NT2/D1 (cell line): ENCODE measurements around the gene MAP2K7.

Experiments used
- DNase-seq: peaks from one replicate; pipeline ENCODE4 v3.0.0-alpha.2; 2011; ENCODE audit warnings: low read depth, low spot score
- H3K27me3 ChIP-seq: 2 replicates; pipeline ENCODE4 v1.6.0; 2011; ENCODE audit warnings: mild to moderate bottlenecking; ENCODE audit not compliant: insufficient read length, insufficient read depth
- H3K36me3 ChIP-seq: 2 replicates; pipeline ENCODE4 v1.6.1; 2011; ENCODE audit warnings: mild to moderate bottlenecking, low read length, mixed read lengths; ENCODE audit not compliant: insufficient read depth, insufficient read length
- H3K4me1 ChIP-seq: 2 replicates; pipeline ENCODE4 v1.5.1; 2011; ENCODE audit not compliant: insufficient read depth, insufficient read length
- H3K4me3 ChIP-seq: 2 replicates; pipeline ENCODE4 v1.5.1; 2011; ENCODE audit warnings: low read depth; ENCODE audit not compliant: insufficient read length
- H3K9ac ChIP-seq: 2 replicates; pipeline ENCODE4 v1.6.0; 2011; ENCODE audit warnings: low read depth; ENCODE audit not compliant: insufficient read length
- H3K9me3 ChIP-seq: 2 replicates; pipeline ENCODE4 v1.5.1; 2011; ENCODE audit warnings: mild to moderate bottlenecking, low read length; ENCODE audit not compliant: insufficient read depth
- SUZ12 ChIP-seq: IDR thresholded peaks from 2 replicates; pipeline ENCODE4 v1.6.1; 2011; ENCODE audit not compliant: insufficient read length, insufficient read depth; ENCODE audit errors: extremely low read depth
- YY1 ChIP-seq: IDR thresholded peaks from 2 replicates; pipeline ENCODE4 v1.6.1; 2011; ENCODE audit not compliant: insufficient read length, insufficient read depth
- ZNF274 ChIP-seq: IDR thresholded peaks from 2 replicates; pipeline ENCODE4 v1.6.1; 2011; ENCODE audit warnings: mild to moderate bottlenecking, low read depth, low read length

Gene MAP2K7

DNA sequence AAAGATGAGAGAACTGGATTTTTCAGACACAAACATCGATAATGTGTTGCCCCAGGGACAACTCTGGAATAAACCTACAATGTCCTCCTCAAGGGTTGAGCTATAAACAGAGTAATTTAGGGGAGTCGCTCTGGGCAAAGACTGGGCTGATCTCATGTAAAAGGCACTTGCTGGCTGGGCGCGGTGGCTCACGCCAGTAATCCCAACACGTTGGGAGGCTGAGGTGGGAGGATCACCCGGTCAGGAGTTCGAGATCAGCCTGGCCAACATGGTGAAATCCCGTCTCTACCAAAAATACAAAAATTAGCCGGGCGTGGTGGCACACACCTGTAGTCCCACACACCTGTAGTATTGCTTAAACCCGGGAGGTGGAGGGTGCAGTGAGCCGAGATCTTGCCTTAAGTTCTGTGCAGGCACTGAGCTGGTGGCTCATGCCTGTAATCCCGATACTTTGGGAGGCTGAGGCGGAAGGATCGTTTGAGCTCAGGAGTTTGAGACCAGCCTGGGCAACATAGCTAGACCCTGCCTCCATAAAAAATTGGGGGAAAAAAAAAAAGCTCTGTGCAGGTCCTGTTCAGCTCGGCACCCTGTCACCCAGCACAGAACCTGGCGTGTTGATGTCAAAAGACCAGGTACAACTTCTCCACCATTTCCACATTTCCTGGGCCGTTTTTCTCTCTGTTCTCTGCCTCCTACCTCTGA, 38.4 kb downstream of the MAP2K7 start:
- Histone ChIP-seq H3K9ac (peak overlapping the region; percentile 27), H3K27me3 (no peaks in the 10 kb centered on the region), H3K4me3 (peak overlapping the region; percentile 95), H3K4me1 (peaks cover 11% of the 10 kb centered on the region), H3K36me3 (peaks cover 51% of the 10 kb centered on the region), H3K9me3 (no peaks in the 10 kb centered on the region)
- no peak for DNase-seq
- TF ChIP-seq SUZ12 (no peak), ZNF274 (no peak), YY1 (no peak)

DNA sequence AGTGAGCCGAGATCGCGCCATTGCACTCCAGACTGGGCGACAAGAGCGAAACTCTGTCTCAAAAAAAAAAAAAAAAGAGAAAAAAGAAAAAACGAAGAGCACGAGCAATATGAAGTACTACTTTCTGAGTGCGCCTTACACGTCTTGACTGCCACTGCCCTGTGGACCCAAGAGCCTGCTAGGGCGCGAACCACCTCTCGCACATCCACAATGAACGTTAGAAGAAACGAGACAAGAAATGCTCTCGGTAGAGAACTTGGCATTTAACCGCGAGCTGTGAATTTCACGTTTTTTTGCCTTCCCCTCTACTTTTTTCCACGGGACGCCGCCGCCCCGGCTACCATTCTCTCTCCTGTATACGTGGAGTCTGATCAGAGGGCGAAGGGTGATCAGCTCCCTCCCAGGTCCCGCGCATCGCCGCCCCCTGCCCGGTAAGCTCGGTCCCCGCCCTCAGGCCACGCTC, 39.3 kb downstream of the MAP2K7 start:
- TF ChIP-seq ZNF274 (no peak), SUZ12 (no peak), YY1 (no peak)
- peaks cover 43% of the 10 kb centered on the region for H3K36me3 ChIP-seq
- peak overlapping the region; percentile 95 for H3K4me3 ChIP-seq
- no peak for DNase-seq
- no peaks in the 10 kb centered on the region for H3K27me3 ChIP-seq
- H3K9ac ChIP-seq, result peak overlapping the region; percentile 98
- no peaks in the 10 kb centered on the region for H3K9me3 ChIP-seq
- peaks cover 11% of the 10 kb centered on the region for H3K4me1 ChIP-seq

- TF ChIP-seq YY1 (peak; percentile 88), SUZ12 (no peak)
- H3K36me3 ChIP-seq, result peaks cover 41% of the 10 kb centered on the region
- no peaks in the 10 kb centered on the region for H3K9me3 ChIP-seq
- peak within 1 kb of the TSS; percentile 98 for H3K9ac ChIP-seq
- no peaks in the 10 kb centered on the region for H3K27me3 ChIP-seq
- peaks cover 11% of the 10 kb centered on the region for H3K4me1 ChIP-seq
- DNase-seq, result peak; percentile 98
- peak within 1 kb of the TSS; percentile 95 for H3K4me3 ChIP-seq
Measured at GRCh38 chr19:7943444-7944176, 39.9 kb downstream of the MAP2K7 start, which contains the start of gene TIMM44. Gene TIMM44 (minus strand): TSS chr19:7943666. CDS start chr19:7943651, 15 bp downstream.

DNA sequence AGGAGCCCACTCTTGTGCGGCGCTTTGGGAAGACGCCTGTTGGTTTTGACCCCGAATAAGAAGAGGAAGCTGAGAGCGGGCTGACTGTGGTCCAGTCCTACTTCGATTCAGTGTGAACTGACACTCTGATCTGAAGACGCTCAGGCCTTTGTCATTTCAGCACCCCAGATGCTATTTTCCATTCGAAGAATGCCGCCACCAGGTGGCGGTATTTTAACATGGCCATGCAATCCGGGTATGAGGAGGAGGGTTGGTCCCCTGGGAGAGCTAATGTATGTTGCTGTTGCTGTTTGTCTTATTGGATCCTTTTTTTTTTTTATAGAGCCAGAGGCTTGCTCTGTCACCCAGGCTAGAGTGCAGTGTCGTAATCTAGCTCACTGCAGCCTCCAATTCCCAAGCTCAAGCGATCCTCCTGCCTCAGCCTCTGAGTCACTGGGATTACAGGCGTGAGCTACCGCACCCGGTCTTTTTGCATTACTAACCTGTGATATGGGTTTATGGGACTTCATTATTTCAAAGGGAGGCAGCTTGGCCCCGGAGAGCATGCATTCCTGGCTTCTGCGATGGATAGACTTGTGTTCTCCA, 40.6 kb downstream of the MAP2K7 start:
- no peaks in the 10 kb centered on the region for H3K27me3 ChIP-seq
- H3K9ac ChIP-seq, result peak overlapping the region; percentile 80
- H3K4me3 ChIP-seq, result peak overlapping the region; percentile 95
- H3K9me3 ChIP-seq, result no peaks in the 10 kb centered on the region
- DNase-seq, result peak; percentile 85
- no peak for TF ChIP-seq SUZ12
- TF ChIP-seq ZNF274, result no peak
- TF ChIP-seq YY1, result no peak
- H3K36me3 ChIP-seq, result peaks cover 35% of the 10 kb centered on the region
- peaks cover 11% of the 10 kb centered on the region for H3K4me1 ChIP-seq

- Histone ChIP-seq H3K9me3 (no peaks in the 10 kb centered on the region), H3K4me3 (no peak overlapping the region), H3K4me1 (peaks cover 3% of the 10 kb centered on the region), H3K9ac (no peak overlapping the region), H3K36me3 (peaks cover 4% of the 10 kb centered on the region), H3K27me3 (no peaks in the 10 kb centered on the region)
- no peak for DNase-seq
- TF ChIP-seq YY1, result no peak
- no peak for TF ChIP-seq ZNF274
Measured at GRCh38 chr19:7947939-7948338, 44.3 kb downstream of the MAP2K7 start.

DNA sequence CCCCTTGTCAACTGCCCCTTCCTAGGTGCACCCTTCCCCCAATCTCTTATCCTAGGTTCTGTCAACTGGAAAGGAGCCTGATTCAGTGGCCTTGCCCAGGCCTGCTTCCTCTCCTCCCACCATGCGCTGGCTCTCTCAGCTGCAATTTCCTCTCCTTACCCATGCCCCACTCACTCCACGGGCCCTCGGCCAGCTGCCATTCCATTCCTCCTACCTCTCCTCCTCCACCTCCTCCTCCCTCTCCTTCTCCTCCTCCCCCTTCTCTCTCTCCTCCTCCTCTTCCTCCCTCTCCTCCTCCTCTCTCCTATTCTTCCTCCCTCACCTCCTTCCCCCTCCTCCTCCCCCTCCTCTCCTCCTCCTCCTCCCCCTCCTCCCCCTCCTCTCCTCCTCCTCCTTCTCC, 49.4 kb downstream of the MAP2K7 start:
- Histone ChIP-seq H3K9me3 (no peaks in the 10 kb centered on the region), H3K36me3 (peaks cover 9% of the 10 kb centered on the region), H3K4me3 (no peak overlapping the region), H3K4me1 (peaks cover 9% of the 10 kb centered on the region), H3K27me3 (no peaks in the 10 kb centered on the region), H3K9ac (peak overlapping the region; percentile 8)
- no peak for DNase-seq
- TF ChIP-seq SUZ12, result no peak

DNA sequence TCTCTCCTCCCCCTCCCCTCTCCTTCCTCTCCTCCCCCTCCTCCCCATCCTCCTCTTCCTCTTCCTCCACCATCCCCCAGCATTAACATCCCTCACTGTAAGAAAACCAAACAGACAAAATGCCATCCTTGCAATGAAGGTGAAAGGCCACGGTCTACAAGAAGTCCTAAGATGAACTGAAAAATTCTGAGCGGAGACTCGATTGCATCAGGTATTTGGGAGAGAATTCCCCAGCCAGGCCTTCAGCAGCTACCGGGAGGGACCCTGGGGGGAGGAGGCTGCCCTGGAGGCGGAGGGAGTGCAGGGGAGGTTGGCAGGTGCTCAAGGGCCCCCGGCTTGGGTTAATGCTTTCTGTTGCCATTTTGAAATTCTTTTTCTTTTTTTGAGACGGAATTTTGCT, 49.9 kb downstream of the MAP2K7 start:
- no peak for DNase-seq
- H3K4me1 ChIP-seq, result peaks cover 9% of the 10 kb centered on the region
- no peak overlapping the region for H3K4me3 ChIP-seq
- H3K9ac ChIP-seq, result no peak overlapping the region
- H3K9me3 ChIP-seq, result no peaks in the 10 kb centered on the region
- H3K36me3 ChIP-seq, result peaks cover 13% of the 10 kb centered on the region
- no peaks in the 10 kb centered on the region for H3K27me3 ChIP-seq
- TF ChIP-seq YY1, result no peak
